ENCODE measurements around the gene MAGEF1. TPM values are rescaled to one million over a fixed set of nuclear protein-coding genes. Genes with fewer than 3 reads are reported as not detected.

The MAGEF1 gene
- total RNA-seq, 4 donors from 2014 or later: 48.8 to 70.8 (median 63.5) TPM

- no peak for TF ChIP-seq POLR2A (IDR thresholded peaks at IDR 0.05)
- TF ChIP-seq, protein P1, sequence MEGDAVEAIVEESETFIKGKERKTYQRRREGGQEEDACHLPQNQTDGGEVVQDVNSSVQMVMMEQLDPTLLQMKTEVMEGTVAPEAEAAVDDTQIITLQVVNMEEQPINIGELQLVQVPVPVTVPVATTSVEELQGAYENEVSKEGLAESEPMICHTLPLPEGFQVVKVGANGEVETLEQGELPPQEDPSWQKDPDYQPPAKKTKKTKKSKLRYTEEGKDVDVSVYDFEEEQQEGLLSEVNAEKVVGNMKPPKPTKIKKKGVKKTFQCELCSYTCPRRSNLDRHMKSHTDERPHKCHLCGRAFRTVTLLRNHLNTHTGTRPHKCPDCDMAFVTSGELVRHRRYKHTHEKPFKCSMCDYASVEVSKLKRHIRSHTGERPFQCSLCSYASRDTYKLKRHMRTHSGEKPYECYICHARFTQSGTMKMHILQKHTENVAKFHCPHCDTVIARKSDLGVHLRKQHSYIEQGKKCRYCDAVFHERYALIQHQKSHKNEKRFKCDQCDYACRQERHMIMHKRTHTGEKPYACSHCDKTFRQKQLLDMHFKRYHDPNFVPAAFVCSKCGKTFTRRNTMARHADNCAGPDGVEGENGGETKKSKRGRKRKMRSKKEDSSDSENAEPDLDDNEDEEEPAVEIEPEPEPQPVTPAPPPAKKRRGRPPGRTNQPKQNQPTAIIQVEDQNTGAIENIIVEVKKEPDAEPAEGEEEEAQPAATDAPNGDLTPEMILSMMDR (IDR thresholded peaks at IDR 0.05): no peak
- Histone ChIP-seq H3K36me3 (no peaks in the 10 kb centered on the region), H3K9me3 (no peaks in the 10 kb centered on the region), H3K4me3 (replicated peaks in 1 of 3) (no peak overlapping the region), H3K4me1 (peaks cover 0 to 3% of the 10 kb centered on the region in 2 donors), H3K27ac (no peak overlapping the region), H3K27me3 (no peaks in the 10 kb centered on the region)
- intact Hi-C loops (cut with DNase I): no loop called here
- WGBS, 2 donors: 89 to 90% methylated on average over 6 of the region's 6 CpGs
- DNase-seq: no peak
These were observed 16.2 kb upstream of the MAGEF1 start for GRCh38 chr3:184728010-184728527.

DNA sequence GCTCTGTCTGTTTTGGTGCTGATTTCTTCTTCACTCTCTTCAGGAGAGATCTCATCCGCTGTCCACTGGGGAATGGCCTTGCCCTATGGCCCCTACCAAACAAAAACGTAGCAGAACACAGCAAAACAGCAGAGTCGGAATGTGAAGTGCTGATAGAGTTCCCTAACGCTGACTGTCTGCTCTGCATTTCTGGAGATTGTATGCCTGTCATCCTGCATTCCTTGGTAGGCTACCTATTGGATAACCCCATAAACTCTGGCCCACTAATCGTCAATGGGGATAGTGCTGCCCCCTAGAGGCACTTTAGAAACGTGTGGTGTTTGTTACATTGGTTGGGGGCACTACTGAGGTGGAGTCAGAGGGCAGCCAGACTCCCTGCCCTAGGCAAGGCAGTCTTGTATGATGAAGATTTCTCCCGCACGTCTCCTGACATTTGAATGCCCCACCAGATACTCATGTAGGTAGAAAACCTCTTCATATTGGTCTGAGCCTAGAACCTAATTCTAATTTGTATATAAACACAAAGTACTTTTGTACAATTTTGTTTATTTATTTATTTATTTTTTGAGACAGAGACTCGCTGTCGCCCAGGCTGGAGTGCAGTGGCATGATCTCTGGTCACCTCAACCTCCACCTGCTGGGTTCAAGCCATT is 15.6 kb upstream of the MAGEF1 start:
- peak; percentile 55 to 58 for DNase-seq

GRCh38 chr3:184726497-184726896 is 14.6 kb upstream of the MAGEF1 start:
- Histone ChIP-seq H3K27me3 (no peaks in the 10 kb centered on the region), H3K36me3 (no peaks in the 10 kb centered on the region), H3K27ac (no peak overlapping the region), H3K4me1 (no peaks in the 10 kb centered on the region), H3K9me3 (no peaks in the 10 kb centered on the region), H3K4me3 (replicated peaks in 1 of 3) (no peak overlapping the region)
- TF ChIP-seq, protein P1 (IDR thresholded peaks at IDR 0.05): no peak
- no peak for TF ChIP-seq POLR2A (IDR thresholded peaks at IDR 0.05)
- 85 to 90% methylated on average over 4 of the region's 4 CpGs for WGBS, 2 donors
- intact Hi-C loops (cut with DNase I): no loop called here
- no peak for DNase-seq

More for the DNA sequence above, 15.6 kb upstream of the MAGEF1 start:
- no peaks in the 10 kb centered on the region for H3K27me3 ChIP-seq
- H3K9me3 ChIP-seq: no peaks in the 10 kb centered on the region
- WGBS, 2 donors: 36 to 38% methylated on average over 10 of the region's 10 CpGs
- no peaks in the 10 kb centered on the region for H3K36me3 ChIP-seq
- H3K4me3 ChIP-seq (replicated peaks in 1 of 3): no peak overlapping the region
- intact Hi-C loops (cut with DNase I): no loop called here
- H3K4me1 ChIP-seq: peaks cover 0 to 3% of the 10 kb centered on the region in 2 donors
- TF ChIP-seq, protein P1 (IDR thresholded peaks at IDR 0.05): peak; percentile 45 to 75 (median 66)
- TF ChIP-seq POLR2A (IDR thresholded peaks at IDR 0.05): no peak
- H3K27ac ChIP-seq: no peak overlapping the region

- H3K27me3 ChIP-seq: no peaks in the 10 kb centered on the region
- no peak for TF ChIP-seq POLR2A (IDR thresholded peaks at IDR 0.05)
- TF ChIP-seq, protein P1 (IDR thresholded peaks at IDR 0.05): no peak
- H3K4me1 ChIP-seq: no peaks in the 10 kb centered on the region
- intact Hi-C loops (cut with DNase I): no loop called here
- H3K27ac ChIP-seq: no peak overlapping the region
- no peak overlapping the region for H3K4me3 ChIP-seq (replicated peaks in 1 of 3)
- 89 to 94% methylated on average over 12 of the region's 12 CpGs for WGBS, 2 donors
- no peaks in the 10 kb centered on the region for H3K9me3 ChIP-seq
- no peak for DNase-seq
- no peaks in the 10 kb centered on the region for H3K36me3 ChIP-seq
These were observed 13.4 kb upstream of the MAGEF1 start for GRCh38 chr3:184725176-184725719.

- Histone ChIP-seq H3K36me3 (no peaks in the 10 kb centered on the region), H3K4me3 (replicated peaks in 1 of 3) (no peak overlapping the region), H3K27ac (no peak overlapping the region), H3K4me1 (no peaks in the 10 kb centered on the region), H3K9me3 (no peaks in the 10 kb centered on the region), H3K27me3 (no peaks in the 10 kb centered on the region)
- TF ChIP-seq, protein P1 (IDR thresholded peaks at IDR 0.05): no peak
- no peak for TF ChIP-seq POLR2A (IDR thresholded peaks at IDR 0.05)
- 92 to 95% methylated on average over 4 of the region's 4 CpGs for WGBS, 2 donors
- DNase-seq: no peak
- intact Hi-C loops (cut with DNase I): no loop called here
These were observed 12.8 kb upstream of the MAGEF1 start for GRCh38 chr3:184724699-184725098.
